Thoracic aorta (tissue), 2 donors: Measurements from ENCODE around the gene EMILIN2. TPM values are rescaled to one million over a fixed set of nuclear protein-coding genes. Genes with fewer than 3 reads are reported as not detected.
"Not testable (repeated sequence)": the region's sequence is repeated elsewhere in the genome, so short reads cannot be mapped to it uniquely, and the experiment has no call there.

Experiments
- ATAC-seq: fragments of 150-250 bp; one replicate; pipeline ENCODE4 v1.8.0; 2017; ENCODE audit warnings: low read depth; ENCODE audit not compliant: insufficient number of reproducible peaks, low FRiP score
- DNase-seq: peaks from one replicate; pipeline ENCODE4 v3.0.0-alpha.2; 2020; ENCODE audit warnings: low spot score
- H3K27ac ChIP-seq, 2 donors: fragments of 200-600 bp; sonication (generic); 1 replicate in 1 of 2; 2 replicates in 1 of 2; pipeline ENCODE4 v1.5.1; 2016; ENCODE audit warnings: mild to moderate bottlenecking in 2 of 2, moderate library complexity in 2 of 2
- H3K27me3 ChIP-seq: fragments of 200-600 bp; sonication (generic); replicated peaks from 2 replicates; pipeline ENCODE4 v1.6.0; 2016; ENCODE audit warnings: mild to moderate bottlenecking; ENCODE audit not compliant: insufficient read depth
- H3K36me3 ChIP-seq: fragments of 200-600 bp; sonication (generic); one replicate; pipeline ENCODE4 v1.5.1; 2016
- H3K4me1 ChIP-seq, 2 donors: fragments of 200-600 bp; sonication (generic); 1 replicate in 1 of 2; 2 replicates in 1 of 2; pipeline versions ENCODE4 v1.5.1 to v1.6.0; 2016; ENCODE audit warnings: low read depth in 2 of 2, mild to moderate bottlenecking in 1 of 2; ENCODE audit not compliant: control insufficient read depth in 1 of 2
- H3K4me3 ChIP-seq: fragments of 200-600 bp; sonication (generic); 2 replicates; pipeline ENCODE4 v1.5.1; 2016; ENCODE audit warnings: mild to moderate bottlenecking
- H3K9me3 ChIP-seq: fragments of 200-600 bp; sonication (generic); 2 replicates; pipeline ENCODE4 v1.5.1; 2016
- total RNA-seq, 2 donors: library from RNA; depleted of rRNA; stranded (reverse); fragments of >200 nt; gene quantifications; one replicate each; pipeline versions ENCODE4 v1.1.0 to v1.2.3, GENCODE V29; 2016
- TF ChIP-seq, protein P1 (sequence below): fragments of 200-600 bp; sonication (generic); IDR thresholded peaks from one replicate; pipeline ENCODE4 v1.5.1; 2019; ENCODE audit warnings: antibody characterized with exemption

Gene EMILIN2
- total RNA-seq, 2 donors from 2014 or later: 22.6 to 27.4 TPM

DNA sequence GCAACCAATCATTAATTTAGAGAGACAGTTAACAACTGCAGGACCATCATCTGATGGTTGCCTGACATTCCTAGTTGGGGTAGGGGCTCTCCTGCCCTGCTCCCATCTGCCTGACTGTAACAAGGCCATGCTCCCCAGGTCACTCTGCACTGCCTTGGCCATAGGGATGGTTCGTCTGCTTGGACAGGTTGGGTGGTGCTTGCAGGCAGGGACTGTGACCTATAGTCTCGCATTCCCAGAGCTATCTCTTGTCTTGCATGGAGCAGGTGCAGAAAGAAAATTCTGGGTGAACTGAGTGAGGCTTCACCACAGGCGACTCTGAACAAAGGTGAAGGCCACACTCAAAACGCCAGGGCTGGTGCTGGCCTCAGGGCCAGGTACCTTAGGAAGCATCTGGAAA lies 64.7 kb downstream of the EMILIN2 start:
- no peak overlapping the region for H3K27ac ChIP-seq
- H3K4me3 ChIP-seq: no peak overlapping the region
- no peaks in the 10 kb centered on the region for H3K27me3 ChIP-seq
- peaks cover 16% of the 10 kb centered on the region for H3K36me3 ChIP-seq
- ATAC-seq: no peak
- peaks cover 0 to 20% of the 10 kb centered on the region in 2 donors for H3K4me1 ChIP-seq
- TF ChIP-seq, protein P1, sequence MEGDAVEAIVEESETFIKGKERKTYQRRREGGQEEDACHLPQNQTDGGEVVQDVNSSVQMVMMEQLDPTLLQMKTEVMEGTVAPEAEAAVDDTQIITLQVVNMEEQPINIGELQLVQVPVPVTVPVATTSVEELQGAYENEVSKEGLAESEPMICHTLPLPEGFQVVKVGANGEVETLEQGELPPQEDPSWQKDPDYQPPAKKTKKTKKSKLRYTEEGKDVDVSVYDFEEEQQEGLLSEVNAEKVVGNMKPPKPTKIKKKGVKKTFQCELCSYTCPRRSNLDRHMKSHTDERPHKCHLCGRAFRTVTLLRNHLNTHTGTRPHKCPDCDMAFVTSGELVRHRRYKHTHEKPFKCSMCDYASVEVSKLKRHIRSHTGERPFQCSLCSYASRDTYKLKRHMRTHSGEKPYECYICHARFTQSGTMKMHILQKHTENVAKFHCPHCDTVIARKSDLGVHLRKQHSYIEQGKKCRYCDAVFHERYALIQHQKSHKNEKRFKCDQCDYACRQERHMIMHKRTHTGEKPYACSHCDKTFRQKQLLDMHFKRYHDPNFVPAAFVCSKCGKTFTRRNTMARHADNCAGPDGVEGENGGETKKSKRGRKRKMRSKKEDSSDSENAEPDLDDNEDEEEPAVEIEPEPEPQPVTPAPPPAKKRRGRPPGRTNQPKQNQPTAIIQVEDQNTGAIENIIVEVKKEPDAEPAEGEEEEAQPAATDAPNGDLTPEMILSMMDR: no peak
- DNase-seq: no peak
- H3K9me3 ChIP-seq: no peaks in the 10 kb centered on the region

DNA sequence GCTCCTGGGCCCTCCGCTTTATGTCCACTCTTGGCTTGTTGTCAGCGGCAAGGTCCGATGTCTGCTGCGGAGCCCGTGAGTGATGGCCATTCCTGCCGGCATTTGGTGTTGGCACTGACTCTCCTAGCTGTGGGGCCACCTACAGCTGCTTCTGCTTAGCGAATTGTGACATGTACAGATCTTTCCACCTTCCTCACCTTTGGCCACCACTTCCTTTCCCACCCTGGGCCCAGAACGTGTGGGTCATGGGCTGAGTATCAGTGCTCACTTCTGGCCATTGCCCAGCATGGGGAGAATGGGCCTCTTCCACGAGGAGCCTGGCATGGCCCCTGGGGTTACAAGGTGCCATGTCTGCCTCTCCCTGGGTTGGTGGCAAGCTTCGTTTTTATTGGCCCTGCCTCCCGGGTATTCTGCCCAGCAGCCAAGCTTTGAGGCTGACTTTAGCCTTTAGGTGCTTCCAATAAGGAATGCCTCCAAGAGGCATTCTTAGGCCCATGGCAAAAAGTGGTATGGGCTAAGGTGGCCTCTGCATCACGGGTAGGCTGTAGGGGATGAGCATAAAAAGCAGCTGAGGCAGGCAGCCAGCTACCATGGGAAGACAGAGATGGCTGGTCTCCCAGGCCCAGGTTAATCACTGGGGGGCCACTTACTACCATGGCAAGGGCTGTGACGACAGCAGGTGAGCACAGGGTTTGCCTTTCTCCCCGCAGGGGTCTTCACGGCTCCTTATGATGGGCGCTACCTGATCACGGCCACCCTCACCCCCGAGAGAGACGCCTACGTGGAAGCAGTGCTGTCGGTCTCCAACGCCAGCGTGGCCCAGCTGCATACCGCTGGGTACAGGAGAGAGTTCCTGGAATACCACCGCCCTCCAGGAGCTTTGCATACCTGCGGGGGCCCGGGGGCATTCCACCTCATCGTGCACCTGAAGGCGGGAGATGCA lies 65.8 kb downstream of the EMILIN2 start:
- DNase-seq (no peak), ATAC-seq (no peak)
- no peaks in the 10 kb centered on the region for H3K9me3 ChIP-seq
- no peaks in the 10 kb centered on the region for H3K27me3 ChIP-seq
- TF ChIP-seq, protein P1: no peak
- H3K27ac ChIP-seq: no peak overlapping the region
- H3K4me1 ChIP-seq: peaks cover 3 to 19% of the 10 kb centered on the region in 2 donors
- H3K36me3 ChIP-seq: peaks cover 16% of the 10 kb centered on the region
- H3K4me3 ChIP-seq: no peak overlapping the region

DNA sequence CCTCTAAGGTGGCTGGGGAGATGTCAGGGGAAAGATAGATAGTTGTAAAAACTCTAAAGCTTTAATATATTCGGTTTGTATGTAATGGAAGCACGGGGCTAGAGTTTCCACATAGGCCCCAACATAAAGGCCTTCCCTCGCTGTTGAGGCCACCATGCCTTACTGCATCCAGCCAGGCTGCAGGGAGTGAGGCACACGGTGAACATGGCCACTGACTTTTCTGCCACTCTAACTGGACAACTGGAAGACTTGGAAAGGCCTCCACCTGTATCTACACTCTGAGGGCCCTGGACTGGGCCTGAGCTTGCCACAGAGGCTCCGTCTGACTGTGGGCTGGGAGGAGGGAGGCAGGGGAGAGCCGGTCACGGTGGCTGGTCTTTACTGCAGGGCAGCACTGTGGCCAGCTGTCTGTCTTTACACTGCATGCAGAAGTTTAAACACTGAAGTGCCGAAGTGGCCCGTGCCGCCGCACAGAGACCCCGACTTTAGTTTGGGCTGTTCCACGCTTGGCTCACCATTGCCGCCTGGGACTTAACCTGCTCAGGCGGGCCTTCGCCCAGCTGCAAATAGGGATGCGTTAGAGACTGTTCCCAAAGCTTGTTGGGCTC lies 66.7 kb downstream of the EMILIN2 start:
- no peak for DNase-seq
- H3K27ac ChIP-seq: no peak overlapping the region

DNA sequence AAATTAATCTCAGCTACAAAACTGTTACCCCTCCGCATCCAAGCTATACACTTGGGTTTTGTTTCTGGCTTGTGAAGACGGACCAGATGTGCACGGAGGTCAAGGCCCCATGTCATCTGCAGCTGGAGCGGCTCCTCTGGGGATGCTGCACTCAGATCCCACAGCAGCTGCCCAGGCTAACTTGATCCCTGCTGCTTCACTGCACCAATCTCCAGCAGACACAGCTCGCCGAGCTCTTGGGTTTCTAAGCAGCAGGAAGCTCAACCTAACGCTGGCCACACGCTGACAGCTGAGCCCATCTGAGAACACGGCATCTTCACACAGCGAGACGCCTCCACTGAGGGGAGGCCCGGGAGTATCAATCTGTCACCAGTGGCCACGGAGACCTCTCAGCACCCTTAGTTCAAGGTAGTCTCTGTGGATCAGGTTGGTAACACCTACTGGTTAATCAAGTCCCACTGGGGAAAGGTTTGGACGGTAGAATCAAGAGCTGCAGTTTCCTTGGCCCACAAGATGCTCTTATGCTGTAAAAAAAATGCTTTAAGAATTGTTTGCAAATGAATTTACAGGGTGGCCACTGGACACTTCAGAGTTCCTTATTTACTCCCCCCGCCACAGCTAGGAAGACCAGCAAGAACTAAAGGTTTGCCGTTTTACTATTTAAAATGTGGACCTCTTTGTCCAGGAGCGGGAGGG lies 67.5 kb downstream of the EMILIN2 start:
- ATAC-seq (no peak), DNase-seq (no peak)
- no peak overlapping the region for H3K27ac ChIP-seq
- H3K27me3 ChIP-seq: no peaks in the 10 kb centered on the region
- peaks cover 16% of the 10 kb centered on the region for H3K36me3 ChIP-seq
- H3K4me3 ChIP-seq: no peak overlapping the region
- TF ChIP-seq, protein P1: no peak
- peaks cover 3 to 25% of the 10 kb centered on the region in 2 donors for H3K4me1 ChIP-seq
- no peaks in the 10 kb centered on the region for H3K9me3 ChIP-seq

More for the DNA sequence above, 66.7 kb downstream of the EMILIN2 start:
- Histone ChIP-seq H3K36me3 (peaks cover 16% of the 10 kb centered on the region), H3K4me1 (peaks cover 3 to 25% of the 10 kb centered on the region in 2 donors), H3K4me3 (no peak overlapping the region), H3K9me3 (no peaks in the 10 kb centered on the region), H3K27me3 (no peaks in the 10 kb centered on the region)
- TF ChIP-seq, protein P1: no peak
- no peak for ATAC-seq

DNA sequence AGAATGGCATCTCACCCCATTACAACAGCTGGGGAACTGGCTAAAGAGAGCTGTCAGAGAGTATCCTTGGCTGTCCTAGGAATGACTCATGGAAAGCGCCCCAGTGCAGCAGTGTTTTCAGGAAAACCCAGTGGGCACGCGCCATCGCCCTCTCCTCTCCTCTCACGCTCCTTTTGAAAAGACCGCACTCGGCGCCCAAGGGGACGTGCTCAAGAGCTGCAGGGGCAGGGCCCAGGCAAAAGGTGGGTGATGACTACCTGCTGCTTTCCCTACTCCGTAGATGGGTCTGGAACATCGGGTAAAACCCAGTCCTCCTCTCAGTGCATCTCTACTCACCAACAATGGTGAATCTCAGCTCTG lies 68.1 kb downstream of the EMILIN2 start:
- H3K27ac ChIP-seq: no peak overlapping the region
- no peak for ATAC-seq
- H3K36me3 ChIP-seq: peaks cover 11% of the 10 kb centered on the region
- no peak for DNase-seq
- peaks cover 3 to 25% of the 10 kb centered on the region in 2 donors for H3K4me1 ChIP-seq
- no peaks in the 10 kb centered on the region for H3K9me3 ChIP-seq
- no peaks in the 10 kb centered on the region for H3K27me3 ChIP-seq
- no peak overlapping the region for H3K4me3 ChIP-seq
- TF ChIP-seq, protein P1: no peak

DNA sequence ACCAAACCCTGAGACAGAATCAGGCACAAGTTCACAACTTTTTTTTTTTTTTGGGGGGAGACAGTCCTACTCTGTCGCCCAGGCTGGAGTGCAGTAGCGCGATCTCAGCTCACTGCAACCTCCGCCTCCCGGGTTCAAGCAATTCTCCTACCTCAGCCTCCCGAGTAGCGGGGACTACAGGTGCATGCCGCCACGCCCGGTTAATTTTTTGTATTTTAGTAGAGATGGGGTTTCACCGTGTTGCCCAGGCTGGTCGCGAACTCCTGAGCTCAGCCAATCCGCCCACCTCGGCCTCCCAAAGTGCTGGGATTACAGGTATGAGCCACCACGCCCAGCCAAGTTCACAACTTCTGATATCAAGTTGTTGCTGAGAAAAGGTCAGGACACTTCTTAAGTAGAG lies 68.7 kb downstream of the EMILIN2 start:
- not testable (repeated sequence) for H3K27ac ChIP-seq, H3K9me3 ChIP-seq, DNase-seq, H3K4me3 ChIP-seq, H3K27me3 ChIP-seq, ATAC-seq
- Histone ChIP-seq H3K36me3 (peaks cover 12% of the 10 kb centered on the region), H3K4me1 (peaks cover 3 to 25% of the 10 kb centered on the region in 2 donors)
